GM21723 (cell line): Measurements from ENCODE around the gene GLO1.
A peak's percentile ranks its signal among the peaks of the same experiment; 100 is the strongest.

Experiments used
- ATAC-seq: cut with Tn5 transposase; IDR thresholded peaks from one replicate; pipeline ENCODE4 v1.9.1; 2021; ENCODE audit warnings: mild to moderate bottlenecking, moderate library complexity; ENCODE audit not compliant: unreplicated experiment

GLO1 gene

GRCh38 chr6:38673397-38674165, 29.4 kb downstream of the GLO1 start:
- no peak for ATAC-seq

- peak; percentile 80 for ATAC-seq
Measured at GRCh38 chr6:38671885-38672467, 31.0 kb downstream of the GLO1 start.

- ATAC-seq, result no peak
Measured at GRCh38 chr6:38658418-38659167, 44.4 kb downstream of the GLO1 start.

DNA sequence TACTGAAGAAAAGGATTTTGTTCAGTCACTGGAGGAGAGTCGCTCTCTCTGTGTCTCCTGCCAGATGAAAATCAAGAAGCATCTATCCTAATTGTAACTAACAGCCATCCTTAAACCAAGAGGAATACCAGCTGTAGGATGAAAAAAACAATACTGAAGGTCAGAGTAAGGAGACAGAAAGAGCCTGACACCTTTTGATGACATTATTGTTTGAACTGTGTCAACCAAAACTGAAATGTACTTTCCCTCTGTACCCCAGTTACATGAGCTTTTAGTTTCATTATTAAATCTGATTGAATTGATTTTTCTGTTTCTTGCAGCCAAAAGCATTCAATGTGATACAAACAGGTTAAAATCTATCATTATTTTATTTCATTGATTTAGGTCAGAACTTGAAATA, 46.0 kb downstream of the GLO1 start:
- no peak for ATAC-seq

- ATAC-seq, result no peak
Measured at GRCh38 chr6:38654263-38654662, 48.7 kb downstream of the GLO1 start.

- ATAC-seq, result no peak
Measured at GRCh38 chr6:38651121-38651784, 51.7 kb downstream of the GLO1 start.

- no peak for ATAC-seq
Measured at GRCh38 chr6:38650207-38650752, 52.7 kb downstream of the GLO1 start.

DNA sequence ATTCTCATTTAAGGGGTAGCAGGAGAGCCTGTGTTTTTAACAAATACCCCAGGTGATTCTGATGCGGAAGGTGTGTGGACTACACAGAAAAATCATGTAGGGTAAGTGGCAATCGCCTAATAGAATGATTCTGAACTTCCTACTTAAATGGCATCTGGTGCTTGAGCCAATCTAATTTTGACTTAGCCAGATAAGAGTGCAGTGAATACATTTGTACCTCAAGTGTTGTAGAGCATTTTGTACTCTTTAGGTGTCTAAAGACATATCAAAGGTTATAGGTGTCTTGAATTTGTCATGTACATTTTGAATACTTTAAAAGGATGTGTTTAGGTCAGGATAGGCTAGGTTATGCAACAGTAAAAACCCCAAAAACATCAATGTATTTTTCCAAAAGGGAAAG, 53.2 kb downstream of the GLO1 start:
- ATAC-seq, result no peak

DNA sequence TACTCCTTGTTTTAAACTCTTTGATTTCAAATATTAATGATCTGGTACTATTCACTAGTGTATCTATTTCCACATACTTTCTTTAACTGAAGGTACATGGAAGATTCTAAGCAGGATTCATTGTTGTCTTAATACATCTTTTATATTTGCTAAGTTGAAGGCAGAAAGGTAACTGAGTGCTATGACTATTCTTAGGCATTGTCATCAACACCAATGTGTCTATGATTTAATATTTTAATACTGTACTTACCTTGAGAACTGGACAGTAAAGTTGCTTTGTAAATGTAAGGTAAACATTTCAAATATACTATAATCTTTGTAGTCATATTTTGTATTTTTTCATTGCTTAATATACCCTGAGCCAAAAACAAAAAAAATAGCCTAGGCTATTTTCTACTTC, 54.3 kb downstream of the GLO1 start:
- ATAC-seq, result no peak

GRCh38 chr6:38646166-38646878, 56.6 kb downstream of the GLO1 start:
- no peak for ATAC-seq

- no peak for ATAC-seq
Measured at GRCh38 chr6:38644951-38645350, 58.0 kb downstream of the GLO1 start.

GRCh38 chr6:38640216-38640909, 62.6 kb downstream of the GLO1 start:
- ATAC-seq, result no peak

GRCh38 chr6:38639498-38640215, 63.3 kb downstream of the GLO1 start, which contains the start of gene BTBD9:
Gene BTBD9 (minus strand): TSS chr6:38639929.
- peak; percentile 80 for ATAC-seq

DNA sequence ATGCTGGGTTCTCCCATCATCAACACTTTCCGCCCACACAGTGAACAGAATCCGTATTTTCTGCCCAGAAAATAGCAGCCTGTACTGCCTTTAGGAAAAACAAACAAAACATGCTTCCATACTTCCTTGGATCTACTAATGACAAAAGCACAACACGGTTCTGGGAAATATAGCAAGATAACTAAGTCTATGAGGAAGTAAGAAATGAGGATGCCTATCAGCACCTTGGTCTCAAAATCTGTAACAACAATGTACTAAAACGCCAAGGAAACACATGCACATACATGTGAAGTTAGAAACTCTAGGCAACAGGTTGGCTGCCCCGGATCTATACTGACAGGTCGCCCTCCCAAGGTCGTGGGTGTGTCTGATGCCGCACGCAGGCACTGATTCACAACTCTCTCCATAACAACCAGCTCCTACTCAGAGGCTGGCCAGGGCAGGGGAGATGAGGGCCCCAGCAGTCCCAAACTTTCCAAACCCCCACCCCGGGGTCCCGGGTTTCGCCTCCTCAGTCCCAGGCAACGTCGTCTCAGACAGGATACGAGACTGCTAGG, 63.9 kb downstream of the GLO1 start:
- peak; percentile 37 for ATAC-seq

DNA sequence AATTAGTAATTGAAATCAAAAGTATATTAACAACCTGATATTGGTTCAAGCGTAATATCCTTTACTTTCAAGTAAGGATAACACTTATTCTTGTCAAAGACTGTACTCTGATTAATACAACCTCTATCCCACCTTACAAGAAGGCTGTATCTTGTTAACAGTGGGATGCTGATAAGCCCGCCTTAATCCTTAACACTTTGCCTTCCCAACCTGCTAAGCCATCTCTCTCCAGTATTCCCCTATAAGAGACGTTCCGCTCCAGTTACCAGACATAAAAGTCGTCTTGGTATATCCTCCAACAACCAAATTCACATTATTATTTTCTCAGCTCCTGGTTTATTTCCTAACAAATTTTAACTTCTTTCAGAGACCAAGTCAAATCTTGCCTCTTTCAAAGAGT, 65.2 kb downstream of the GLO1 start:
- no peak for ATAC-seq

DNA sequence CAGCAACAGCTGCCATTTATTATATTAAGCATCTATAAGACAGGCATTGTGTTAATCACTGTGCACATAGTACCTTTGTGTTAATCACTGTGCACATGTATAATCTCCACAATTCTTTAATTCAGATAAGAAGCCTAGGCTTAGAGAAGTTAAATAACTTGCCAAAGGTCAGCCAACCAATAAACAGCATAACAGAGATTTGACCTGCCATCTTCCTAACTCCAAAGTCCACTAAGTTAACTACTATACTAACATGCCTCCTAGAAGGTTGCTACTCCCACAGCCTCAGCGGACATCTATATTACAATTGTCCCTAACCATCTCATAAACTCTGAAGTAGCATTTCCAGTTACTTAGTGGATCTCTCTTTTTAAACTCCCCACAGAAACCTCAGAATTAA, 66.9 kb downstream of the GLO1 start:
- no peak for ATAC-seq

GRCh38 chr6:38634518-38634917, 68.4 kb downstream of the GLO1 start:
- no peak for ATAC-seq

DNA sequence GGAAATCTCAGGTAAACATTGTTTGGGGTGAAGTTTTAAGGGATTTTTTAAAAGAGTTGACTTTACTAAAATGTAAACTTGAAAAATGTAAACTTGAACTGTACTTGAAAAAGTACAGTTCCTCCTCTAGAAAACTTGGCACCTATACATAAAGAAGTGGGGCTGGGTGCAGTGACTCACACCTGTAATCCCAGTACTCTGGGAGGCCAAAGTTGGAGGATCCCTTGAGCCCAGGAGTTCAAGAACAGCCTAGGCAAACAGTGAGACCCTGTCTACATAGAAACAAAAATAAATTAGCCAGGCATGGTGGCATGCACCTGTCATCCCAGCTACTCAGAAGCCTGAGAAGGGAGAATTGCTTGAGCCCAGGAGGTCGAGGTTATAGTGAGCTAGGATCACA, 70.5 kb downstream of the GLO1 start:
- no peak for ATAC-seq

- ATAC-seq, result no peak
Measured at GRCh38 chr6:38631186-38631783, 71.7 kb downstream of the GLO1 start.
